NCI-H146 treated with DMSO at 0.1 percent for 48 hours (cell line): Measurements from ENCODE around the gene ERP27.

Experiments
- DNase-seq: peaks from one replicate; lab custom pipeline; 2025; ENCODE audit not compliant: unreplicated experiment; lab: John Stamatoyannopoulos, UW

ERP27 gene

GRCh38 chr12:14904854-14905253 is 33.5 kb downstream of the ERP27 start:
- DNase-seq: no peak

DNA sequence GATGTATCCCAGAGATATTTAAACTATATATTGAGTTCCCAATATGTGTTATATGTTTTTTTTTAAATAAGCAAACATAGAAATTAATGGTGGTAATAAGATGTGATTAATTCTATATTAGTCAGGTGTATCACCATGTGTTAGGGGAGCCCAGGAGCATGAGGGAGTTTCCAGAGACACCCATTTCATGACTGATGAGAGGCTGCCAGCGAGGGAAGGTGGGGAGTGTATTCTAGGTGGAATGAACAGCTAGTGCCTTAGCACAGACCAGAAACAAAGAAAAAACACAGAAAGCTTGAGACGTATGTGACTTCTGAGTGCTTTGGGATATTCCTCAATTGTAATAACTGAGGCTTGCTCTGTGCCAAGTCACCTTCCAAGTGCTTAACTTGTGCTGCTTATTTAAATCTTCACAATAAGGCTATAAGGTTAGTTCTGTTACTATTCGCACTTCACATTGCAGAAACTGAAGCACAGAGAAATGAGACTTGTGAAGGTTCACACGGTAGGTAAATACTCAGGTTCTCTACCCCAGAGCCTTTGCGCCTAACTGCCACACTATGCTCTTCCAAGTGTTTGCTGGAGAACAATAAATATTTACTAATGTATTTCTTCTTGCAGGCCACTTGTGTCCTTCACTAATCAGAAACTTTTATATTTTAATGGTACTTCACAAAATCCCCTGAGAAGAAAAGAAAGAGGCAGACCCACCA is 34.8 kb downstream of the ERP27 start:
- no peak for DNase-seq

DNA sequence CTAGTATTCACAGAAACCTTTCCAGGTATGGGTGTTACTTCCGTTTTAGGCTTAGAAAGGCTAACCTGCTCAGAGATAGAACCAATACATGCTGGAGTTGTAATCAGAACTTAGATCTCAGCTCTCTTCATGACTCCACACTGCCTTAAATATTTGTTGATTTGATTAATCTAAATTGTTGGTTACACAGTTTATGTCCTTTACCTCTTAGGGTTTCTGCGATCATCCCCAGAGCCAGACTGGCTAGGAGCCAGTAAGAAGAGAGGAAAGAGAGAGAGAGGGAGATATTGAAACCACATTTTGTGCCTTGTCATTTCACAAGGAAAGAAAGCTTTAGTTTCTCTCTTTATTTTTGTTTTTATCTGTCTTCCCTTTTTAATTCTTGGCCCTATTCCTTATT is 35.9 kb downstream of the ERP27 start:
- DNase-seq: no peak

DNA sequence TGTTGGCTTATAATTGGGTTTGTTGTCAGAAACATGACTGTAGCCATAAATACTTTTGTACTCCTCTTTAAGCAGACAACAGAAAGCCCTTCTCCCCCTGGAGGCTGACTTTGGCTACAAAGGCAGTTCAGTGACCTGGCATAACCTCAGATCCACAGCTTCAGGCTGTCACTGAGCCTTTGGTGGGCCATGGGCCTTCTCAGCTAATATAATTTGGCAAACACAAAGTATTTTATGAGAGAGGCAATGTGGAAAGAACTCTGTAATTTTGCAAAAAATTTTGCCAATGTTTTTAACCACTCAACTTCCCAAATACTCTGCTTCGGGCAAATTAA is 37.1 kb downstream of the ERP27 start:
- DNase-seq: no peak

DNA sequence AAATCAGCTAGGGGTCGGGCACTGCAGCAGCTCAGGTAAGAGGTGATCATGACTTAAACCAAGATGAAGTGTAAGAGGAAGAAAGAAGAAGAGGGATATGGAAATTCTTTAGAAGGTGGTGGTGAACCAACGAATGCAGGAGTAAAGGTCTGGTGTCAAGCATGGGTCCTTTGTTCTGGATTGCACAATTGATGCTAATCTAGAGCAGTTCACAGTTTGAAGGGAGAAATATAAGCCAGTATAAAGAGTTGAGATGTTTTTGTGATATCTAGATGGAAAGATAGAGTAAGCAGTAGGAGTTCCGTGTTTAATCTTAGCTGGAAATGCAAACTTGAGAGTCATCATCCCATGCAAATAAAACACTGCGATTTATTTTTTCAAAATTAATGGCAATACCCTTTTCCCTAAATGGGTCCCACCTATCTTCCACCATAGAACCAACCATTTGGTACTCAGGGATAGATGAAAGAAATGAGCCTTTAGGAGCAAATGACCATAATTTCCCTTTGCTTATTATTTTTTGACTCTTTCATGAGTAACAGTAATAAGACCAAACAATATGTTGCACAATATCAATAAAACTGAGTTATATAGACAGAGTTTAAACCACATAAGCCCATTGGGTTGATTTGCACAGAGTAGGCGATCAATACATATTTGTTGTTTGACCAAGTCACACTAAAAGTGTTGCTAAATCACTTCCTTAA is 37.7 kb downstream of the ERP27 start:
- no peak for DNase-seq

DNA sequence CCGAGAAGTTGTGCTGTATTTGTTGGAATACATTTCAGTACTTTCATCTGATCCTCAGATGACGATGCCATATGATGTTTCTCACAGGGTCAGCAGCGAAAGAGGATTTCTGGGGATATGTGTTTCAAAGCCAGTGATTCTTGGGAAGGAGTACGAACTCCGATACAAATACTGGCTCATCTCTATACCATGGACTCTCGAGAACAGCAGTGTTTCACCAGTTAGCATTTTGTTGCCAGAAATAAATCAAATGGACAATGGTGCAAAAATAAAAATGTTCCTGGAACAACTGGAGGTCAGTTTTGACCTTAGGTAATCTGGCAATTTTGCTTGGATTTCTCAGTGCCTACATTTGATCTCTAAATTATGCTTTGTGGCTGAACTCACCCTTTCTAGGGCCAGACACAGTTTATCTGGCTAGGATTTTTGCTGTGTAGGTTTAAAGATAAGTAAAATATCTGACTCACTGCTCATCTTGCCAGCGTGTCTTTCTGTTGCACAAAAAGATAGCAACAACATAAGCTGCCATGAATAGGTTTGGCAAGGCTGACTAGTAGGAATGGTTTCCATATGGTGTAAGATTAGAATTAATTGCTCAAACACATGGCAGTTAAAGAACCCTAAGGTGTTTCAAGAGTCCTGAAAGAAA is 41.7 kb downstream of the ERP27 start:
- DNase-seq: no peak

DNA sequence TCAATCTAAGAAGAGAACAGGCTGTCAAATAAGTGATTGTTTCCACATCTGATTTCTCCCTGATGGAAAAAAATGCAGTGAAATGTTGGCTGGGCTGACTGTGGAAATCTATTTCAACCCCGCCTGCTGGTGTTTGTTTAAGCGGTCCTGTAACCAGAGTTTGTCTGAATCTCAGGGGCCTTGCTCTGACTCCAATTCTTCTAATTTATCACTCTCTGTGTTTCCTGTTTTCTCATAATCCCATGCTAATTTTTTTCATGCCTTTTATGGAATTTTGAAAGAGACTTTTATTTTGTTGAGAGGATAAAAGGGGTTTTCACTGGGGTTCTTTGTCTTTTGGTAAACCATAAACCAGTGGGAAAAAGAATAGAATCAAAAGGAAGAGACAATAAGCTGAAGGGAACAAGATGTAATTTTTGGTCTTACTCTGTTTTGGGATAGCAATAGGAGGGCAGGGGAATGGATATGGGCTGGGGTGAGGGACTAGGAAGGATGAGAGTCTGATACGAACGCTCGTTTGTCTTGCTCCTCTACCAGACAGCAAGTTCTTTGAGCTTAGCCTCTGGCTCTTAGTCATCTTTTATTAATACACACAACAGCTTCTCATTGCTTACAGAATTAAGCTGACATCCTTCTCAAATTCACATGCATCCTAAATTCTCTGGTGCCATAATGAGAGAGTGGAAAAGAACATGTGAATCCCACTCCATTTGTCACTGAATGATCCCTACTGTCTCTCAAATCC is 44.7 kb downstream of the ERP27 start:
- no peak for DNase-seq

DNA sequence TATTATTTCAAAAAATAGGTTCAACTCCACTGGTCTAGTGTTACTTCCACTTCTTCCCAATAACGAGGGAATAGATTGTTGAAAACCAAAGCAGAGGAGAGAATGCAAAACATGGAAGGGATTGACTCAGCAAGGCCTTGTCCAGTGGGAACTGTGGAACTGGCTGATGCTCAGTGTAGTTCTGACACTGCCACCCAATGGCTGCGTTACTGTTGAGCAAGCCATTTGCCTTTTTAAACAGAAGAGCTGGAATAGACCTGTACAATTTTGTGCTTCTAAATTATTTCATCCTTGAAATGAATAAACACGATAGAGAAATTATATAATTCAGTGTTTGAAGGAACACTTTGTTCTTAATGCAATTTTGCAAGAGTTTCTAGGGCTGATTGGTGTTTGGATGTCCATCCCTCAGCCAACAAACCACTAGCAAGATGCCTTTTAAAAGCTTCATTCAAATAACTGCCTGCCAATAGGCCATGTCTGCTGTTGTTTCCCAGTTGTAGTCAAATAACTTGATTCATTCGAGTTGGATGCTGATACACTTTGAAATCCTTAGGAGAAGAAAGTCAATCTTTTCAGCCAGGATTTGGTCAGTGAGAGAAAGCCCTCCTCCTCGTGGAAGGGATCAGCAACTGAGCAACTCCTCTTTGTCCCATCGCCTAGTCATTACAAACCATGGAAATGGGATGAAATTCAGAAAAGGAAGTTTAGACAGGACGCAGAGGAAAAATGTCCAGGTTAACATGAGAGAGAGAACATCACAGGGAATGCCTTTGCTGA is 45.4 kb downstream of the ERP27 start:
- DNase-seq: no peak

DNA sequence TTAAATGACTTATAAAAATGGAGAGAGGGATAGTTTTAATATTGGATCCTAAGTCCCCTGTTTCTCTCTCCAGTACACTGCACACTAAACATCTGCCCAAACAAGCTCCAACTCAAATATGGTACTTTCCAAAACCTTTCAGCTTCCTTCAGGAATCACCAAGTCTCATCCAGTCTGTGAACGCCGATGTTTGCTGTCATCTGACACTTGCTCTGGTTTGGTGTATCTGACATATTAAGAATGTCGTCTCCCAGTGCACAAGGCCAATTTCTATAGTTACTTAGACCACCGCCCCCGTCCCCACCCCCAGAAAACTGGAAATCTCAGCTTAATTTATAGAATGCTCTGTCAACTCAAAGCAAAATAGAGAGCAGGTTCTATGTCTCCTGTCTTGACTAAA is 47.6 kb downstream of the ERP27 start:
- no peak for DNase-seq

- no peak for DNase-seq
Measured at GRCh38 chr12:14886271-14886670, 52.1 kb downstream of the ERP27 start.

DNA sequence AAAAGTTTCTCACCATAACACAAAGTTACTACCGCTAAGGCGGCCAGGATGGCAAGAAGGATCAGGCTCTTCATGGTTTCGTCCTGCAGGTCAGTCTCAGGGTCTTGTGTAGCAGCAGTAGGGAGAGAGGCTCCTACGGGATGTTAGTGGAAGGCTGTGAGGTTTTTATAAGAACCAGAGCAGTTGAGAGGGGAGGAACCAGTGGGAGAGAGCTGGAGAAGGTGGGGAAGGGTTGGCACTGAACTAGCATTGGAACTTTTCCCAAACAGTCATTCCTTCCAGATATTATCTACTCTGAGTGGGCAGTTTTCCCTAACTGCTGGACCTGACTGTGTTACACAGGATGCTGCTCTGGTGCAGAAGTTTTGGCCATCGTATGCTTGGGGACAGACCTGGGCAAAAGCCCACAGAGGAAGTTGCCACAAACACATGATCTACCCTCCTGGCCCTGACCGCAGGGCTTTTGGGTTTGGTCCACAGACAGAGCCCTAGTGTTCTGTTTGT is 52.6 kb downstream of the ERP27 start, which contains the start of gene MGP:
Gene MGP (minus strand): TSS at position 137 of the 504 bp plus-strand sequence. CDS start 63 bp downstream, at position 74.
- DNase-seq: no peak

DNA sequence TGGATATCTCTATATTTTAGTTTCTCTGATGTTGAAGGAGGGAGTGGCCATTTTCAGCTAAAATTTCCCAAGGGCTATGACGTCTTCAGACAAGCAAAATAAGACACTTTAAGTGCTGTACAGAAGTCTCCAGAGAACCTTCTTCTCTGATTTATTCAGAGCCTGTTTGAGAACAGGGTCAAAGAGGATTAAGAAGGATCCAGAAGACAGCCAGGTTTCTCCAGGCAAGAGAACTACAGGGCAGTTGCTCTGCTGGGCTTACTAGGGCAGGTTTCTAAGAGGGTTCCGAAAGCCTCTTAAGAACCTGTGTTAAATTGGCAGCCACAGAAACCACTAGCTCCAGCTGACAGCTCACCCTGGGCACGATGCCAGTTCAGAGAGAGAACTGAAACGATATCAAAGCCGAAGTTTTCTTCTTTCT is 53.9 kb downstream of the ERP27 start:
- no peak for DNase-seq

- DNase-seq: no peak
Measured at GRCh38 chr12:14883686-14884085, 54.7 kb downstream of the ERP27 start.

- DNase-seq: no peak
Measured at GRCh38 chr12:14880890-14881453, 57.4 kb downstream of the ERP27 start.

- no peak for DNase-seq
Measured at GRCh38 chr12:14879222-14879933, 59.0 kb downstream of the ERP27 start.

GRCh38 chr12:14878488-14878887 is 59.8 kb downstream of the ERP27 start:
- DNase-seq: no peak

DNA sequence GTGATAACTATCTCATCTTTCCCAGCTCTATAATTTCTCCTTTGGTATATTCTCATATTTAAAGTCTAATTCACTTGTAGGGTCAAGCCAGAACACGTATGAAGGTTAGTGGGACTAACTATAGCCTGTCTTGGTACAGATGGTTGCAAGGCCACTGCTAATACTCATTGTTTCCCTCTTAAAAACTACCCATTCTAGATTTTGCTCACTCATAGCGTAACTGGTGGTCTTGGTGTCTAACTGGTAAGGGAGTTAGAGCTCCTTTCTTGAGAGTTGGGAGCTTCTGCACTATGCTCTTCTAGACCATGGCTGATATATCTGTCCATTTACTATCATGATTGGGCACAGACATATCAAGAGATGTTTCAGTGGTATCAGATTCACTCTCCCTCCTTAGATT is 61.5 kb downstream of the ERP27 start:
- DNase-seq: no peak

DNA sequence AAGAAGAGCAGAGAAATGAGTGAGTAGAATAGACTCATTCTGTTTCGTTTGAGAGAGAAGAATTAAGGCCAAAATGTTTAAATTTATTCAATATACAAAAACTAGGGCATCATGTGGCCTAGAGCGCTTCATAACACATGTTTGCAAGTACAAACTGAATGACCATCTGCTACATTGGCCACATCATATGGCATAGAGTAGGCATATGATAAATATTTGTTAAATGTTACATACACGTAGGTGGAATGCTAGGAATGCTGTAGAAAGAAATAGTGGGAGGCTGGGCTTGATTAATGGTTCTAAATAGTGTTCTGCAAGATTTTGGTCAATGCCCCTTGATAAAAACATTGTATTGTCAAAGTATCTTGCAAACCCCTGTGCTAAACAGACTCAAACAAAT is 63.5 kb downstream of the ERP27 start:
- DNase-seq: no peak

- no peak for DNase-seq
Measured at GRCh38 chr12:14873440-14874185, 64.7 kb downstream of the ERP27 start.
